Nasal cavity respiratory epithelium epithelial cell of viscerocranial mucosa (primary cell): Measurements from ENCODE around the gene SEC24A. TPM values are rescaled to one million over a fixed set of nuclear protein-coding genes. Genes with fewer than 3 reads are reported as not detected.

Experiments
- total RNA-seq: library from RNA; depleted of rRNA; stranded (reverse); fragments of >200 nt; gene quantifications from 2 replicates; pipeline ENCODE4 v1.2.3, GENCODE V29; 2014

SEC24A gene
- 17.4 and 27.1 TPM in 2 replicates for total RNA-seq

DNA sequence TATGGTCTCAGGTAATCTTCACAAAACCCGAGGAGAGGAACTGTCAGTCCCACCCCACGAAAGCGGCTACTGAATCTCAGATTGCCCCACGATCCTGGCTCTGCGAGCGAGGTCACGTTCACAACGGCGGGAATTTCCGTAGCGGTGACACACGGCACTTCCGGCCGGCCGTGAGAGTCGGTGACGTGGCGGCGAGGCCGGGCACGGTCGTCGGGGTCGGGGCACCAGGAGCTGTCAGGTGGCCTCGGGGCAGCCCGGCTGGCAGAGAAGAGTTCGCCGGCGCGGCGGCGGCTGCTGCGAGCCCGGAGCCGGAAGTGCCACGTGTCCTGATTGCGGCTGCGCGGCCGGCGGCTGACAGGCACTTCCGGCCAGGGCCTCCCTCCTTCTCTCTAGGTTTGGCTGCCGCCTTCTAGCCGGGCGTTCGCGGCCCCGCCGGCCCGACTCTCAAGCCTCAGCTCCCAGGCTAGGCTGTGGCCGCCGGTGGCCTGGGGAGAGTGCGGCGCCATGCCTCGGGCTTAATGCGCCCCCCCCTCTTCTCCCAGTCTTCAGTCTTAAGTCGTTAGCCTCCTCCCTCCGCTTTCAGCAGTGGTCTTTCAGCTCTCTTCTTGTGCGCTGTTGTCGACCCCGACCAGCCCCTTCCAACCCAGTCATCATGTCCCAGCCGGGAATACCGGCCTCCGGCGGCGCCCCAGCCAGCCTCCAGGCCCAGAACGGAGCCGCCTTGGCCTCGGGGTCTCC lies at the start of gene SEC24A:
Gene SEC24A, plus strand, starts transcription at position 361 of the 738 bp plus-strand sequence. Its CDS starts 292 bp downstream, at position 653.

DNA sequence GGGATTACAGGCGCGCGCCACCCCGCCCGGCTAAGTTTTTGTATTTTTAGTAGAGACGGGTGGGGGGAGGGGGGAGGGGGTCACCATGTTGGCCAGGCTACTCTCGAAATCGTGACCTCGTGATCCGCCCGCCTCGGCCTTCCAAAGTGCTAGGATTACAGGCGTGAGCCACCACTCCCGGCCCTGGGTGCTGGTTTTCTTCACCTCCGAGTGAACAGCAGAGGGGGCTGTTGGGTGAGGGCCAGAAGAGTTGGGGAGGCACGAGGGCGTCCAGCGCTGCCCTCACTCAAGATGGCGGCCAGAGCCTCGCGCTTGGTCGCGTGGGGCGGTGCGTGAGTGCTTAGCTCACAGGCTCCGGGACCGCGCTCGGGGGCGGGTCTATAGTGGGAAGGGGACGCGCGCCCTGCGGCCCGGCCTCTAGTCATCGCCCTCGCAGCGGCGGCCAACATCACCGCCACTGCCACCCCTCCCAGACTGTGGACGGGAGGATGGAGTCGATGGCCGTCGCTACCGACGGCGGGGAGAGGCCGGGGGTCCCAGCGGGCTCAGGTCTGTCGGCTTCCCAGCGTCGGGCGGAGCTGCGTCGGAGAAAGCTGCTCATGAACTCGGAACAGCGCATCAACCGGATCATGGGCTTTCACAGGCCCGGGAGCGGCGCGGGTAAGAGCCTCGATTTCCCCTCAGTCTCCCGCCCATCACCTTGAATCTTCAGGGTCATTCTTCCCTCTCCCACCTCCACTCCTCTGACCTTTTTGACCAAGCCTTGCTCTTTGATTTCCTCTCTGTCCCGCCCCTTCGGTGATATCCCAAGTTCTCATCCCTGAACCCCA lies 89.8 kb downstream of the SEC24A start, which contains the start of gene CAMLG:
Gene CAMLG, plus strand, starts transcription at position 416 of the 830 bp plus-strand sequence. Its CDS starts 73 bp downstream, at position 489.

DNA sequence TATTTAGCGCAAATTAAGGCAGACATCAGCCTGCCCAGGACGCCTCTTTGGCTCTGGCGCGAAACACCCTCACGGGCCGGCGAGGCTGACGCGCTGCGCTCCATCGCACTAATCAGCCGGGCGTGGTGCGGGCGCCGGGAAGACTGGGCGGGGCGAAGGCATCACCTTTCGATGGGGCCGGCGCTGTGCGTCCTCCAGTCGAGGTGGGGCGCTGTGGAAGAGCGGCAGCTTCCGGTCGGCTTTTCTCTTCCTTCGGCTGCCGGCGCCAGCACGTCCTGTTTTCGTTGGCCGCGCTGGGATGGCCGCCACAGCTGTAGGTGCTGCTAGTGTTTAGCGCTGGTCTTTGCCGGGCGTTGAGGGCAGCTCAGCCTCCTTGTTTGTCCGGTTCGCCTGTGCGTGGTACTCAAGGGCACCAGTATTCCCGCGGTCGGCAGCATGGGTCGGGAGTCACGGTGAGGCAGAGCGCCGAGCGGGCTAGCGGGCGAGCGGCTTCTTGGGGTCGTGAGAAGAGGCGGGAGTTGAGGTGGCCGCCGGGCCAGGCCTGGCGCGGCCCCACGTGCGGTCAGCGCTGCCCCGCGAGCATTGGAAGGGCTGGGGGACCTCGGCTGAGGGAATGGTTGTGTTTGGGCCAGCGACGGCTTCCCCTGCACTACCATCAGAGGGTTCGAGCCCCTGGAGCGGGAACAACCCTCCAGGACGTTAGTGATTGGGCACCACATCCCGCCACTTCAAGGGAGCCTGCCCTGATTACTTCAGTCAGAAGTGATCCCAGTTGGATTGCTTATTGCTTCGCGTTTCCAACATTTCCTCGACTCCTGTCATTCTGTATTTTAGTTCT lies 110.1 kb downstream of the SEC24A start, which contains the start of gene DDX46:
Gene DDX46, plus strand, starts transcription at position 276 of the 838 bp plus-strand sequence. Its CDS starts 160 bp downstream, at position 436.

Other genes starting within 250 kb of the SEC24A start
- gene CDKN2AIPNL, start 236.9 kb upstream of the SEC24A start, total RNA-seq, result 19.0 and 44.4 TPM in 2 replicates
- 17.8 and 38.4 TPM in 2 replicates for gene JADE2, start 123.1 kb upstream of the SEC24A start, total RNA-seq
- 65.6 and 123 TPM in 2 replicates for gene SAR1B, start 16.0 kb upstream of the SEC24A start, total RNA-seq
- 24.3 and 32.8 TPM in 2 replicates for gene CAMLG, start 89.8 kb downstream of the SEC24A start, total RNA-seq
- 13.3 and 27.1 TPM in 2 replicates for gene DDX46, start 110.0 kb downstream of the SEC24A start, total RNA-seq
- gene C5orf24, start 197.2 kb downstream of the SEC24A start, total RNA-seq, result 31.8 and 43.9 TPM in 2 replicates
- 41.2 and 64.6 TPM in 2 replicates for gene TXNDC15, start 225.6 kb downstream of the SEC24A start, total RNA-seq